ENCODE data around the gene COX15.

Gene COX15

GRCh38 chr10:99732033-99732842 is at the start of gene COX15, which contains the start of gene CUTC:
TSS of gene COX15 (minus strand) at chr10:99732127. CDS start at chr10:99732049, 78 bp downstream.
TSS of gene CUTC (plus strand) at chr10:99732234. CDS start at chr10:99732349, 115 bp downstream.
- ChIA-PET CTCF (interaction anchor here (0.6 to 4.3 kb wide), 16 partner anchors 9 to 314 kb away, joined by 3 to 24 read pairs (median 3); partner anchors contain the start of gene ENTPD7), POLR2A (interaction anchor here (0.8 to 1.4 kb wide), 4 partner anchors 10 to 102 kb away, joined by 3 to 5 read pairs (median 4); no protein-coding TSS in a partner anchor)
- peak within 1 kb of the TSS; percentile 74 for H3K4me3 ChIP-seq (ENCODE audit: low read depth, low read length)
- peak; percentile 37 for TF ChIP-seq CTCF (IDR thresholded peaks at IDR 0.05; ENCODE audit: insufficient read depth, low read length, missing control alignments)
- DNase-seq (ENCODE audit: low read depth, low spot score), result peak; percentile 63

- CTCF ChIA-PET, result no interaction called here
- H3K4me3 ChIP-seq (ENCODE audit: low read depth, low read length), result peak overlapping the region; percentile 38
- no peak for DNase-seq (ENCODE audit: low read depth, low spot score)
- no peak for TF ChIP-seq CTCF (IDR thresholded peaks at IDR 0.05; ENCODE audit: insufficient read depth, low read length, missing control alignments)
- POLR2A ChIA-PET, result no interaction called here
These were observed 47.4 kb upstream of the COX15 start for GRCh38 chr10:99779335-99779734.

- POLR2A ChIA-PET, result no interaction called here
- TF ChIP-seq CTCF (IDR thresholded peaks at IDR 0.05; ENCODE audit: insufficient read depth, low read length, missing control alignments), result no peak
These were observed 46.2 kb upstream of the COX15 start for GRCh38 chr10:99777918-99778714.

GRCh38 chr10:99775850-99776249 is 43.9 kb upstream of the COX15 start:
- no peak overlapping the region for H3K4me3 ChIP-seq (ENCODE audit: low read depth, low read length)
- CTCF ChIA-PET, result no interaction called here
- peak; percentile 59 for DNase-seq (ENCODE audit: low read depth, low spot score)
- POLR2A ChIA-PET, result no interaction called here
- TF ChIP-seq CTCF (IDR thresholded peaks at IDR 0.05; ENCODE audit: insufficient read depth, low read length, missing control alignments), result no peak

More at GRCh38 chr10:99777918-99778714, 46.2 kb upstream of the COX15 start:
- DNase-seq (ENCODE audit: low read depth, low spot score), result no peak
- H3K4me3 ChIP-seq (ENCODE audit: low read depth, low read length), result no peak overlapping the region
- CTCF ChIA-PET, result no interaction called here

- ChIA-PET POLR2A (no interaction called here), CTCF (interaction anchor here (1.6 kb wide), 1 partner anchor 75 kb away, joined by 6 read pairs; no protein-coding TSS in a partner anchor)
- TF ChIP-seq CTCF (IDR thresholded peaks at IDR 0.05; ENCODE audit: insufficient read depth, low read length, missing control alignments), result no peak
- H3K4me3 ChIP-seq (ENCODE audit: low read depth, low read length), result no peak overlapping the region
- no peak for DNase-seq (ENCODE audit: low read depth, low spot score)
These were observed 38.6 kb upstream of the COX15 start for GRCh38 chr10:99770408-99771045.

Data from AG04449 (cell line).